Measurements from ENCODE around the gene DDX54.
"Not testable (repeated sequence)": the region's sequence is repeated elsewhere in the genome, so short reads cannot be mapped to it uniquely, and the experiment has no call there.

The DDX54 gene

DNA sequence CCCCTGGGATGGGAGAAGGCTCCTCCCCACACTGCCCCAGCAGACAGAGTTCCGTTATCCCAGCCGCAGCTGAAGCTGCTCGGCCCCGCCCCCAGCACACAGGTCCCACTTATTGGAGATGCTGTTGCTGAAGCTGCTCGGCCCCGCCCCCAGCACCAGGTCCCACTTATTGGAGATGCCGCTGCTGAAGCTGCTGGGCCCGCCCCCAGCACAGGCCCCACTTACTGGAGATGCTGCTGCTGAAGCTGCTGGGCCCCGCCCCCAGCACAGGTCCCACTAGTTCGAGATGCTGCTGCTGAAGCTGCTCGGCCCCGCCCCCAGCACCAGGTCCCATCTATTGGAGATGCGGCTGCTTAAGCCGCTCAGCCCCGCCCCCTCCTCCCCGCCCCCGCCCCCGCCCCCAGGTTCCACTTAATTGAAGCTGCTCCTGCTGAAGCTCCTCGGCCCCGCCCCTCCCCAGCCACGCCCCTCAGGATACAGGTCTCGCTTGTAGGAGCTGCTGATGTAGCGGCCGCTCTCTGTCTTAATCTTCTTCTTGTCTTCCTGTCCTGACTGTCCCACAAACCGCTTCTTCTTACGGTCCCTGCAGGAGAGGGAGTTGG lies 23.8 kb downstream of the DDX54 start:
- no peak for DNase-seq

DNA sequence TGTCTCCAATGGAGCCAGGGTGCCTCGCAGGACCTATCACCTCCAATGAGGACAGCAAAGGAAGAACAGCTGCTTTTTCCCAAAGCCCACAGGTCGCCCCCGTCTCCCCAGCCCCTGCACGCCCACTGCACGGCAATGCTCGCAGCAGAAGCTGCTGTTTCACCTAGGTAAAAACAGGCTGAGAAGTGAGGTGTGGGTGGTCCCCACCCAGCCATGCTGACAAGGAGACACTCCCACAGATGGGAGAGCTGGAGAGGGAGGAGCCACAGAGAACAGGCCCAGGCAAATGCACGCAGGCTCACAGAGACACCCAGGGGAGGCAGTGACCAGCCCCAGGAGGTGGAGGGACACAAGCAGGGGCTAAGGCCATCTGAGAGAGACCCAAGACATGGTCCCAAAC lies 25.3 kb downstream of the DDX54 start:
- DNase-seq, result no peak

DNA sequence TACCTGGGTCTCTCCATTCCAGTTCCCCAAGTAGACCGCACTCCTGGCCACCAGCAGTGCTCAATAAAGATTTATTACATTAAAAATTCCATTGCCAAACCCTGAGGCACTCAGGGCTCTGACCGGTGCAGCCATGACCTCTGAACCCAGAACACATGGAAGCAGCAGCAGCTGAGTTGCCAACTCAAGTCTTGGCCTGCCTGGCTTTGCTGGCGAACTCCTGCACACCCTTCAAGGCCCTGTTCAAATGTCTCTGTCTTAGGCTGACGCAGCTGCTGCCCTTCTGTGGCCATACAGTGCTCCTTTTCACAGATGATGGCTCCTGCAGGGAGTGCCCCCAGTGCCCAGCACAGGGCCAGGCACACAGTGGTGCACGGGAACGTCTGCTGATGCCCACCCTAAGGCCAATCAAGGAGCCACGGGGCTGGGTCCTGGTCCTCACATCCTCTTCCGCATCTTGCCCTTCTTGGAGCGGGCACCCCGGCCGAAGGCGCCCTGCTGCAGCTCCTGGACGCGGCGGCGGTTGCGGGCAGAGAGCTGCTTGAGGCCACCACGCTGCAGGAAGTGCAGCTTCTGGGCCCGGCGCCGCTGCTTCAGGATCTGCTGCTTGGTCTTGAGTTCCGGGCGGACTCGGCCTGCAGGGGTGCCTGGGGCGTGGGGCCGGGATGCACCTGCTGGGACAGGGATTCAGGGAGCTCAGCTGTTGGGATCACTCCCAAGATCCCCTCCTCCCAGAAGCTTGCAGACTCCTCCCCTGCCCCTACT lies 26.7 kb downstream of the DDX54 start:
- DNase-seq, result no peak

DNA sequence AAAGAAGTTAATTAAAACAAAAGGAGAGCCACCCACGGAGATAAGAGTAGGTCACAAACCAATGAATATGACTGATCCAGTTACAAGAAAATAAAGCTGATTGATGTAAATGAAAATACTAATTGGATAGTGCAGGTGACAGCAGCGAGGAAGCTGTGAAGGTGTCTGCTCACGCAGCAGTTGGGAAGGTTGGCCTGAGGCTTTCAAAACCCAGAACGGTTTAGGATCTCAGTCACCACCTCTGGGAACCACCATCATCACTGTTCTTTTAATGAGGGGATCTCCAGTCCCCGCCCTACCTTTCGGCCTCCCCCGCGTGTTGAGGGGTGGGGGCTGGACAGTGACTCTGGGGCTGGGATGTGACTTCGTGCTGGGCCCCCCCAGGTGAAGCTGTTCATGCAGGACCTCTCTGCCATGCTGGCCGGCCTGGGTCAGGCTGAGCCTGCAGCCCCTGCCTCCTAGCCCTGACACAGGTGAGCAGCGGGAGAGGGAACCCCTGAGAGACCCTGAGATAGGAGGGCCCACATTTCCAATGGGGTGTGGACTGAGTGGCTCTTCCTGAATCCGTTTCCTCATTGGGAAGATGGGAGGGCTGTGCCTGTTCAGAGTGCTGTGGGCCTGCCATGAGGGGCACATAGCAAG lies 27.9 kb downstream of the DDX54 start:
- no peak for DNase-seq

DNA sequence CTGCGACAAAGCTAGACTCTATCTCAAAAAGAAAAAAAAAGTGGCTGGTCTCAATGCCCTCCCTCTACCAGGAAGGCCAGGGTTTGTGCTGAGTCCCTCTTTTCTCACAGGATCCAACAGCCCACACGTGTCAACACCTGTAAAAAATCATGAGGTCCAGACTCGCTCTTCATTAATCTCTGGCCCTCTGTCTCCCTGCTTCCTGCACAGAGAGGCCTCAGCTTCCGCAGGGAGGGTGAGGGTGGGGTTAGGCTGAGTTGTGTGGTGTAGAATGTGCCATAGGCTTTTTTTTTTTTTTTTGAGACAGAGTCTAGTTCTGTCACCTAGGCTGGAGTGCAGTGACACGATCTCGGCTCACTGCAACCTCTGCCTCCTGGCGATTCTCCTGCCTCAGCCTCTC lies 29.6 kb downstream of the DDX54 start:
- no peak for DNase-seq

DNA sequence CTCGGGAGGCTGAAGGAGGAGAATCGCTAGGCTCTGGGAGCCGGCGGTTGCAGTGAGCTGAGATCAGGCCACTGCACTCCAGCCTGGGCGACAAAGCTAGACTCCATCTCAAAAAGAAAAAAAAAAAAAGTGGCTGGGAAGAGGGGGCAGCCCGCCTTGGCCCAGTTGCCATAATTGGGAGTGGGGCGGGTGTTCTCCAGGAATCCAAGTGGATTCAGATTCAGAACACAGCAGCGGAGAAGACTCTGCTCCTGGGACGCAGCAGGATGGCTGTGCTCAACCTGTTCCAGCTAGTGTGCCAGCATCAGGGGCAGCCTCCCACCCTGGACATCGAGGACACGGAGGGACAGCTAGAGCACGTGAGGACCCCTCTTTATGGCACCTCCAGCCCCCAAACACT lies 30.2 kb downstream of the DDX54 start:
- DNase-seq, result no peak

DNA sequence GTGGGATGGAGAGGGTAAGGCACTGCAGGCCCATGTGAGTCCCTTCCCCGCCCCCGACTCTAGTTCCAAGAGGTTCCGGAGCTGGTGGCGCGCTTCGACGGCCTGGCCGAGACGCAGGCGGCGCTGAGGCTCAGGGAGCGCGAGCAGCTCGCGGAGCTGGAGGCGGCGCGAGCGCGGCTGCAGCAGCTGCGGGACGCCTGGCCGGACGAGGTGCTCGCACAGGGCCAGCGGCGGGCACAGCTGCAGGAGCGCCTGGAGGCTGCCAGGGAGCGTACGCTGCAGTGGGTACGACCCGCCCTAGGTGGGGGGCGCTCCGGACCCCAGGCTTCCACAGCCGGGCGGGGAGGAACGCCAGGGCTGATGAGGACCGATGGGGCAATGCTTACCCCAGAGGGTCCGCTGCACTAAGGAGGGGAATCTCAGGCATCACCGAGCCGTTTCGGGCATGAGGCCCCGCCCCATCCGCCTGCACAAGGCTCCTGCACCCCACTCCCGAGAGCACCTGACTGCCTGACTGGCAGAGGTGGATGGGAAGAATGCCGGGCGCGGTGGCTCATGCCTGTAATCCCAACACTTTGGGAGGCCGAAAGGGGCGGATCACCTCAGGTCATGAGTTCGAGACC lies 30.8 kb downstream of the DDX54 start:
- peak; percentile 14 for DNase-seq

DNA sequence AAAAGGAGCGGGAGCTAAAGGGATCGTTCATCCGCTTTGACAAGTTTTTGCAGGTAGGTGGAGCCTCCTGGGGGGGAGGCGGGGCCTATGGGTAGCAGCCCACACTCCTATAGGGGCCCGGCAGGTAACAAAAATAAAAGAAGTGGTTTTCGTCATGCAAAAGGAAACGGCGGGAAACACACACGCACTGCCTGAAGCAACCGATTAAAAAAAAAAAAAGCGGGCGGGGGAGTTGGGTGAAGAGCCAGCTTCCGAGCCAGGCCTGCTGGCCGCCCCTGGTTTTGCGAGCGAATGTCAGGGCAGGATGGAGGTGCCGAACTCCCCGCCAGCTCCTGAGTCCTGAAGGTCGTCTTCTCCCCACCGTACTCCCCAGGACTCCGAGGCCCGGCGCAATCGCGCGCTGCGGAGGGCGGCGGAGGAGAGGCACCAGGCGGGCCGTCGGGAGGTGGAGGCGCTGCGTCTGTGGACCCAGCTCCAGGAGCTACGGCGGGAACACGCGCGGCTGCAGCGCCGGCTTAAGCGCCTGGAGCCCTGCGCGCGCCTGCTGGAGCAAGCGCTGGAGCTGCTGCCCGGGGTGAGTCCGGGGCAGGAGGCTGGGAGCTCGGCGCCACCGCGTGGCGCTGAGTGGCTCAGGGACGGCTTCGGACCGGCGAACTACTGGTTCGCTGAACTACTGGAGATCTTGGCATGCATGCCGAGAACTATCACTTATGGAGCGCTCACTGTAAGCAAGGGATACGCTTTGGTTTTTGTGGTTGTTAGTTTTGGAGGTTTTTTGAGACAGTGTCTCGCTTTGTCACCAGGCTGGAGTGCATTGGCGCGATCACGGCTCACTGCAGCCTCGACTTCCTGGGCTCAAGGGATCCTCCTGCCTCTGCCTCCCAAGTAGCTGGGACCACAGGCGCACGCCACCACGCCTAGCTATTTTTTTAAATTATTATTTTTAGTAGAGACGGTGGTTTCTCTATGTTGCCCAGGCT lies 32.2 kb downstream of the DDX54 start:
- peak; percentile 58 for DNase-seq

DNA sequence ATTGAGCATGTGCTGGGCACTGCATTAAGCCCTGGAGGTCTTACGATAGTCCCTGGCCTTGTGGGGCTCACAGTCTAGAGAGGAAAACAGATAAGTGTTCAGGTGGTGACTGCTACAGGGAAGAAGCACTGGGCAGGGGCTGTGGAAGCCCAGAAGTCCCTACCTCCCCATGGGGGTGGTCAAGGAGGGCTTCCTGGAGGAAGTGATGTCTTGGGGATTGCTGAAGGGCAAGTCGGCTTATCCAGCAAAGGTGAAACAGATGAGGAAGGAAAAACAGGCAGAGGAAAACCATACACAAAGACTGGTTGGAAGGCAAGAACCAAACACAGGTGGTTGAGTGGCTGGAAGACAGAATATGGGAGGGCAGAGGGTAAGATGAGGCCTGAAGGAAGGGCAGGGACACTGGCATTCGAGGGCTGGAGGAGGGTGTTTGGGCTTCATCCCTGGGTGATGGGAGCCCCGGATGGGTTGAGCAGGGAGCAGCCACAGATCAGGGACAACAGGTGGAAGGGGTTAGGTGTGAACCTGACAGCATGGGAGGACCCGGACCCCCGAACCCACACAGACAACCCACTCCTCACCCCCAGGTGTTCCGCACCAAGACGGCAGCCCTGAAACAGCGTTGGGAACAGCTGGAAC lies 33.0 kb downstream of the DDX54 start:
- no peak for DNase-seq

DNA sequence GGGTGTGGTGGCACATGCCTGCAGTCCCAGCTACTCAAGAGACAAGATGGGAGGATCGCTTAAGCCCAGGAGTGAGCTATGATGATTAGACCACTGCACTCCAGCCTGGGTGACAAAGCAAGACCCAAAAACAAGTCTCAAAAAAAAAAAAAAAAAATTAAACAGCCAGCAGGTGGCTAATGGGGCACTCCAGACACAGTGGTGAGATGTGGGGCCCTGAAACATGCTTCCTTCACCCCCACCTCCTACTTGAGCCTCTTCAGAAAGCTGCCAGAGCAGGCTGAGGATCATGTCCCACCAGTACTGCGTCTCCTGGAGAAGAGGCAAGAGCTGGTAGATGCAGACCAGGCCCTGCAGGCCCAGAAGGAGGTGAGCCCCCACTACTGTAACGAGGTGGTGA lies 33.6 kb downstream of the DDX54 start:
- DNase-seq, result no peak

DNA sequence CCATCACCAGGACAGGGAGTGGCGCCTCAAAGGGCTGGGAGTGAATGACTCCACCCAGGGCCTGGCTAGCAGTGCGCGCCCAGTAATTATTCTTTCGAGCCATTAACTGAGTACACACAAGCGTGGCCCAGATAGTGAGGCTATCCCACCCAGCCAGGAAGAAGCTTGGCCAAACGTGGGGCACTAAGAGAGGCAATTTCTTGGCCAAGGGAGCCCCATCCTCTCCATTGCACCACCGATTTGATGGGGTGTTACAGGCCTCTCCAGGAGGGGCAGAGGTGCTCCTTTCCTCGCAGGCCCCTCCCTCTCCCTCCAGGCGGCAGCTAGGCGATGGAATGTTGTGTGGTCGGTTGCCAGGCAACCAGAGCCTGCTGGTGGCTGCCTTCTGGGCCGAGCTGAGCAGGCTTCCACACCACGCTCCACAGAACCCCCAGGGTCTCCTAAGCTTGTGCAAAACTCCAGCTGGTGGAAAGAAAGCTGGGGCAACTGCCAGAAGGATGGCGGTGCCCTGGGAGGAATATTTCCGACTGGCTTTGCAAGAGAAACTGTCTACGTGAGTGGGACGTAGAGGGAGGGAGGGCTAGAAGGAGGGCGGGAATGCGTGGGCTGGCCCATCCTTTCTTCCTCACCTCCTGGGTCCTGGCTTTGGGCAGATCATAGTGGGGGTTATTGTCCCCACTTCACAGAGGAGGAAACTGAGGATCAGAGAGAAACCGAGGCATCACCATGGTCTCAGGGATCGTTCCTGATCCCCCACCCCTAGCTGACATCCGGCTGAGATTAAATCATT lies 35.7 kb downstream of the DDX54 start, which contains the start of gene CFAP73:
CFAP73 (plus strand) TSS at position 364 of the 790 bp plus-strand sequence; CDS start at position 498, 134 bp downstream.
- DNase-seq, result peak; percentile 86

DNA sequence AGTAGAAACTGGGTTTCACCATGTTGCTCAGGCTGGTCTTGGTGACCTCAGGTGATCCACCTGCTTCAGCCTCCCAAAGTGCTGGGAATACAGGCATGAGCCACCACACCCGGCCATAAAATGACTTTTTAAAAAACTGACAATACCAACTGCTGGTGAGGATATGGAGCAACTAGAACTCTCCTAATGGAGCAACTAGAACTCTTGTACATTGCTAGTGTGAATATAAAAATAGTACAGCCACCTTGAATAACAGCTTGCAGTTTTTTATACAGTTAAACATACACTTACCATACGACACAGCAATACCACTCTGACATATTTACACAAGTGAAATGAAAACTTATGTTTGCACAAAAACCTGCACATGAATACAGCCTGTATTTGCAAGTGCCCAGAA lies 38.3 kb downstream of the DDX54 start:
- no peak for DNase-seq

DNA sequence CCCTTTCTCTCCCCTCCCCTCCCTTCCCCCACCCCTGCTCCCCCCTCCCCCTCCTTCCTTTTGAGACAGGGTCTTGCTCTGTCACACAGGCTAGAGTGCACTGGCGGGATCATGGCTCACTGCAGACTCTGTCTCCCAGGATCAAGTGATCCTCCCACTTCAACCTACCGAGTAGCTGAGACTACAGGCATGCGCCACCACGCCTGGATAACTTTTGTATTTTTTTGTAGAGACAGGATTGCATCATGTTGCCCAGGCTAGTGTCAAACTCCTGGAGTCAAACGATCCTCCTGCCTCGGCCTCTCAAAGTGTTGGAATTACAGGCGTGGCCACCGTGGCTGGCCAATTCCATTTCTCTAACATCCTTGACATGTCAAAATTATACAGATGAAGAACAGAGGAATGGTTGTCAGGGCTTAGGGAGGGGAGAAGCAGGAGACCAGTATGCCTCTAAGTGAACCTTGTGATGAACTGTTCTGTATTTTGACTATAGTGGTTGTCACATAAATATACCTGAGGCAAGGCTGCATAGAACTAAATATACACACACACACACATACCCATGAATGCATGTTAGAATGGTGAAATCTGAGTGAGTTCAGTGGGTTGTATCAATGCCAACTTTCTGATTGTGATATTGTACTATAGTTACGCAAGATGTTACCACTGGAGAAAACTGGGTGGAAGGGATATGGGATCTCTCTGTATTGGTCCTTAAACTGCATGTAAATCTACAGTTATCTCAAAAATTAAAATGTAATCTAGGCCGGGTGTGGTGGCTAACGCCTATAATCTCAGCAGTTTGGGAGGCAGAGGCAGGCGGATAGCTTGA lies 39.3 kb downstream of the DDX54 start:
- no peak for DNase-seq

DNA sequence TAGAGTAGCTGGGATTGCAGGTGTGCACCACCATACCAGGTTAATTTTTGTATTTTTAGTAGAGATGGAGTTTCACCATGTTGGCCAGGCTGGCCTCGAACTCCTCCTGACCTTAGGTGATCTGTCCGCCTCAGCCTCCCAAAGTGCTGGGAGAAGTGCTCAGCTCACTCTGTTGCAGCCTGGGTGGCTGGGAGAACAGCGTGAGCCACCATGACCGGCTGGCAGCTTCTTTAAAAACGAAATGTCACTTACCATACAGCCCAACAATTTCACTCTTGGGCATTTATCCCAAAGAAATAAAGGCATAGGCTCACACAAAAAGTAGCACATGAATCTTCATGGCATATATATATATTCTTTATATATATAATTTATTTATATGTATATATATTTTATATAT lies 40.5 kb downstream of the DDX54 start:
- no peak for DNase-seq

DNA sequence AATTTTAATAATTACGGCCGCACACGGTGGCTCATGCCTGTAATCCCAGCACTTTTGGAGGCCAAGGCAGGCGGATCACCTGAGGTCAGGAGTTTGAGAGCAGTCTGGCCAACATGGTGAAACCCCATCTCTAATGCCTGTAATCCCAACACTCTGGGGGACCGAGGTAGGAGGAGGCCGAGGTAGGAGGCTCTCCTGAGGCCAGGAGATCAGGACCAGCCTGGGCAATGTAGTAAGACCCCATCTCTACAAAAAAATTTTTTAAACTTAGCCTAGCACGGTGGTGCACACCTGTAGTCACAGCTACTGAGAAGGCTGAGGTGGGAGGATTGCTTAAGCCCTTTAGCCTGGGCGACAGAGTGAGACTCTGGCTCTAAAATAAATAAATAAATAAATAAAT lies 41.3 kb downstream of the DDX54 start:
- no peak for DNase-seq

DNA sequence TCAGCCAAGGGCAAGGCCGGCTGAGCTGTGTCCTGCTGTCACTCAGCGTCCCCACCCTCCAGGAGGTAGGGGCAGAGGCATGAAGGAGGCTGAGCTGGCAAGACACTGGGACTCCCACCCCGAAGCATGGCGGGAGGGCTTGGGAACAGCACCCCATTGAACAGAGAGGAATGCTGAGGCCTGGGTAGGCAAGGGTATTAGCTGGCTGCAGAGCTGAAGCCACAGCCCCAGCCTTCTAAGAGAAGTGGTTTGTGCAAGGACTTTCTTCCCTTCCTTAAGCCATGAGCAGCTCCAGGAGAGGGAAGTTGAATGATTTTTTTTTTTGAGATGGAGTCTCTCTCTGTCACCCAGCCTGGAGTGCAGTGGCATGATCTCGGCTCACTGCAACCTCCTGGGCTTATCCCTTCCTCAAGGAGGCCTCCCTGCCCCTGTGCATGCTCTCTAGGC lies 42.4 kb downstream of the DDX54 start:
- DNase-seq, result no peak

DNA sequence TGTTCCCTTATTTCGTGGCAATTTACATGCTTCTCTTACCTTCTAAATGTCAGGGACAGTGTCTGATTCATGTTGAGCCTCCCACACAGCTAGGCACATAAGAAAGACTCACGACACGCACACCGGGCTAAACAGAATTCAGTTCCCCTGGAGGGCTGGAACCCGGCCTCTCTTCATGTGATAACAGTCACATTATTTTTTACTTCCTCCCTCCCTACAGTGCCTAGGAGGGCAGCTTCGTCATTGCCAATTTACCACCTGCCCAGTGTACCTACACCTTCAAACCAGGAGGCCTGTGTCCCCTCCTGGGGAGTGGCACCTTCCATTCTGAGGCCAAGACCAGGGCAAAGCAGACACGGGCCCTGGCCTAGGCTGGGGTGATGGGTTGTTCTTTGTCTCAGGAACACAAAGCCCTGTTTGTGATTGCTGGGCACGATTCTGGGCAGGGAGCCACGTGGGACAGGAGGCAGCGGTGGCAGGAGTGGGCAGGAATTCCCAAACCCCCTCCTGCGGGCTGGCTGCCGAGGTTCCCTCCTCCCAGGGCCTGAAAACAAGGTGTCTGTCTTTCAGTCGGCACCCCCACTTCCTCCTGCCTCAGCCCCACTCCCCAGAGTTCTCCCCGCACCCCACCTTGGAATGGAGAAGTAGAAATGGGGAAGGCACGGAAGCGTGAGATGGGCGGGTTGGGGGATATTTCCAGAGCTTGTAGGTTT lies 42.9 kb downstream of the DDX54 start:
- no peak for DNase-seq

DNA sequence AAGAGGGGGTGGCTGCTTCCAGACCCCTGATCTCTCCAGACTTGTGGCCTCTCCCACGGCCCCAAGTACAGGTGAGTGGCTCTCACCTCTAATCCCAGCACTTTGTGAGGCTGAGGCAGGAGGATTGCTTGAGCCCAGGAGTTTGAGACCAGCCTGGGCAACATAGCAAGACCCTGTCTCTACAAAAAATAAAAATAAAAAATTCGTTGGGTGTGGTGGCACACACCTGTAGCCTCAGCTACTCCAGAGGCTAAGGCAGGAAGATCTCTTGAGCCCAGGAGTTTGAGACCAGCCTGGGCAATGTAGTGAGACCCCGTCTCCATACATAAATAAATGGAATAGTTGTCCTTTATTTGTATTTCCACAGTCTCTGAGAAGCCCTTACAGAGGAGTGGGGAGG lies 43.6 kb downstream of the DDX54 start:
- DNase-seq, result not testable (repeated sequence)

DNA sequence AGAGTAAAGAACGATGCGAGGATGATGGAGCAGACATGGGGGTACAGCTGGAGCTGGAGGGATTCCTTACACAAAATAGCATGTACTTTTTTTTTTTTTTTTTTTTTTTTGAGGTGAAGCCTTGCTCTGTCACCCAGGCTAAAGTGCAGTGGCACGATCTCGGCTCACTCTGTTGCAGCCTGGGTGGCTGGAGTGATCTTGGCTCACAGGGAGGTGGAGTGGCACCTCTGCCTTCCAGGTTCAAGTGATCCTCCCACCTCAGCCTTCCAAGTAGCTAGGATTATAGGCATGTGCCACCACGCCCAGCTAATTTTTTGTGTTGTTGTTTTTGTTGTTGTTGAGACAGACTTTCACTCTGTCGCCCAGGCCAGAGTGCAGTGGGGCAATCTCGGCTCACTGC lies 44.6 kb downstream of the DDX54 start:
- DNase-seq, result no peak

All from fibroblast of skin of abdomen (primary cell).